Neural progenitor cell (in vitro differentiated cells): ENCODE data around the gene ITIH6.

Source experiments
- CTCF ChIP-seq: fragments of 200-600 bp; sonication (generic); IDR thresholded peaks from 2 replicates; pipeline ENCODE4 v1.5.1; 2017; ENCODE audit warnings: antibody characterized with exemption, mild to moderate bottlenecking
- EZH2 ChIP-seq: fragments of 200-600 bp; sonication (generic); IDR thresholded peaks from 2 replicates; pipeline ENCODE4 v1.6.1; 2017; ENCODE audit warnings: antibody characterized with exemption, mild to moderate bottlenecking, moderate library complexity
- EZH2phosphoT487 ChIP-seq: fragments of 200-600 bp; sonication (generic); IDR thresholded peaks from 2 replicates; pipeline ENCODE4 v1.6.1; 2017; ENCODE audit warnings: antibody characterized with exemption

- TF ChIP-seq EZH2: no peak
- TF ChIP-seq CTCF: no peak
- TF ChIP-seq EZH2phosphoT487: no peak
Observed at GRCh38 chrX:54715621-54716020, 82.4 kb downstream of the ITIH6 start.
